AG08396 (cell line): ENCODE data around the gene ZEB2.

Experiments used
- DNase-seq: peaks from one replicate; pipeline ENCODE4 v3.0.0; 2012; ENCODE audit warnings: low spot score, mixed read lengths

Gene ZEB2

GRCh38 chr2:144519934-144520731, at the start of gene ZEB2:
Gene ZEB2 (minus strand): TSS chr2:144520119. CDS start chr2:144517350, 2,769 bp downstream.
- DNase-seq: peak; percentile 54

- DNase-seq: no peak
Observed at GRCh38 chr2:144567745-144568144, 47.8 kb upstream of the ZEB2 start.

GRCh38 chr2:144566448-144566847, 46.5 kb upstream of the ZEB2 start:
- no peak for DNase-seq

GRCh38 chr2:144560251-144560650, 40.3 kb upstream of the ZEB2 start:
- DNase-seq: no peak

GRCh38 chr2:144559681-144560080, 39.8 kb upstream of the ZEB2 start:
- no peak for DNase-seq

- DNase-seq: no peak
Observed at GRCh38 chr2:144559242-144559641, 39.3 kb upstream of the ZEB2 start.

GRCh38 chr2:144554492-144555210, 34.7 kb upstream of the ZEB2 start:
- no peak for DNase-seq

- peak; percentile 52 for DNase-seq
Observed at GRCh38 chr2:144553379-144553778, 33.5 kb upstream of the ZEB2 start.

- DNase-seq: no peak
Observed at GRCh38 chr2:144552821-144553220, 32.9 kb upstream of the ZEB2 start.

GRCh38 chr2:144550911-144551310, 31.0 kb upstream of the ZEB2 start:
- no peak for DNase-seq

GRCh38 chr2:144550084-144550483, 30.2 kb upstream of the ZEB2 start:
- DNase-seq: no peak

- no peak for DNase-seq
Observed at GRCh38 chr2:144548532-144549191, 28.7 kb upstream of the ZEB2 start.

- DNase-seq: no peak
Observed at GRCh38 chr2:144548088-144548487, 28.2 kb upstream of the ZEB2 start.

- DNase-seq: no peak
Observed at GRCh38 chr2:144547494-144547893, 27.6 kb upstream of the ZEB2 start.

- no peak for DNase-seq
Observed at GRCh38 chr2:144546933-144547332, 27.0 kb upstream of the ZEB2 start.

GRCh38 chr2:144545787-144546186, 25.9 kb upstream of the ZEB2 start:
- DNase-seq: no peak

GRCh38 chr2:144544053-144544452, 24.1 kb upstream of the ZEB2 start:
- no peak for DNase-seq

GRCh38 chr2:144541396-144541795, 21.5 kb upstream of the ZEB2 start:
- DNase-seq: no peak

GRCh38 chr2:144539289-144539782, 19.4 kb upstream of the ZEB2 start:
- DNase-seq: no peak

GRCh38 chr2:144535300-144535699, 15.4 kb upstream of the ZEB2 start:
- DNase-seq: no peak

- DNase-seq: no peak
Observed at GRCh38 chr2:144533221-144533620, 13.3 kb upstream of the ZEB2 start.

- no peak for DNase-seq
Observed at GRCh38 chr2:144530596-144530995, 10.7 kb upstream of the ZEB2 start.

- no peak for DNase-seq
Observed at GRCh38 chr2:144529841-144530240, 9.9 kb upstream of the ZEB2 start.
